Hepatocyte (in vitro differentiated cells): ENCODE results near the gene GULP1.

Source experiments
- EZH2 ChIP-seq: fragments of 200-600 bp; sonication (generic); IDR thresholded peaks from 2 replicates; pipeline ENCODE4 v1.6.1; 2016; ENCODE audit warnings: antibody characterized with exemption, mild to moderate bottlenecking, borderline replicate concordance
- TF ChIP-seq, protein P1 (sequence below): fragments of 200-600 bp; sonication (generic); IDR thresholded peaks from 2 replicates; pipeline ENCODE4 v1.5.1; 2016; ENCODE audit warnings: antibody characterized with exemption, mild to moderate bottlenecking; ENCODE audit not compliant: poor library complexity

GRCh38 chr2:188561473-188561979 lies 269.9 kb downstream of the GULP1 start:
- TF ChIP-seq, protein P1, sequence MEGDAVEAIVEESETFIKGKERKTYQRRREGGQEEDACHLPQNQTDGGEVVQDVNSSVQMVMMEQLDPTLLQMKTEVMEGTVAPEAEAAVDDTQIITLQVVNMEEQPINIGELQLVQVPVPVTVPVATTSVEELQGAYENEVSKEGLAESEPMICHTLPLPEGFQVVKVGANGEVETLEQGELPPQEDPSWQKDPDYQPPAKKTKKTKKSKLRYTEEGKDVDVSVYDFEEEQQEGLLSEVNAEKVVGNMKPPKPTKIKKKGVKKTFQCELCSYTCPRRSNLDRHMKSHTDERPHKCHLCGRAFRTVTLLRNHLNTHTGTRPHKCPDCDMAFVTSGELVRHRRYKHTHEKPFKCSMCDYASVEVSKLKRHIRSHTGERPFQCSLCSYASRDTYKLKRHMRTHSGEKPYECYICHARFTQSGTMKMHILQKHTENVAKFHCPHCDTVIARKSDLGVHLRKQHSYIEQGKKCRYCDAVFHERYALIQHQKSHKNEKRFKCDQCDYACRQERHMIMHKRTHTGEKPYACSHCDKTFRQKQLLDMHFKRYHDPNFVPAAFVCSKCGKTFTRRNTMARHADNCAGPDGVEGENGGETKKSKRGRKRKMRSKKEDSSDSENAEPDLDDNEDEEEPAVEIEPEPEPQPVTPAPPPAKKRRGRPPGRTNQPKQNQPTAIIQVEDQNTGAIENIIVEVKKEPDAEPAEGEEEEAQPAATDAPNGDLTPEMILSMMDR = no peak
- no peak for TF ChIP-seq EZH2
